Endometrium (tissue), 2 donors: ENCODE results near the gene C22orf39.

ENCODE experiments used
- FAIRE-seq: peaks from 2 replicates; lab custom pipeline; 2012; peaks lifted over from hg19 to GRCh38; lab: Jason Lieb, UNC
- donor health status: control.
- donor health status: control.

C22orf39 gene

GRCh38 chr22:19398652-19399051 is 48.9 kb downstream of the C22orf39 start:
- no peak for FAIRE-seq

GRCh38 chr22:19398206-19398605 is 49.3 kb downstream of the C22orf39 start:
- FAIRE-seq, result no peak

- no peak for FAIRE-seq
These were observed 49.8 kb downstream of the C22orf39 start for GRCh38 chr22:19397734-19398104.

- no peak for FAIRE-seq
These were observed 50.4 kb downstream of the C22orf39 start for GRCh38 chr22:19396934-19397733.

- FAIRE-seq, result no peak
These were observed 51.0 kb downstream of the C22orf39 start for GRCh38 chr22:19396561-19396933.

GRCh38 chr22:19395276-19395675 is 52.2 kb downstream of the C22orf39 start:
- no peak for FAIRE-seq

GRCh38 chr22:19394274-19395050 is 53.0 kb downstream of the C22orf39 start:
- FAIRE-seq, result no peak

GRCh38 chr22:19393704-19394103 is 53.8 kb downstream of the C22orf39 start:
- FAIRE-seq, result no peak
